ENCODE results near the gene GPHN. TPM values are rescaled to one million over a fixed set of nuclear protein-coding genes. Genes with fewer than 3 reads are reported as not detected.

Gene GPHN
- polyA plus RNA-seq, 4 donors: 10.0 to 26.2 (median 22.4) TPM

Other genes with a start within 250 kb of the GPHN start
- gene CCDC196, start 21.8 kb upstream of the GPHN start, polyA plus RNA-seq: 1 to 10 TPM in 1 of 4 donors, under 1 TPM in 1, not detected in 2; 0.03 to 1.3 TPM